CD4-positive, alpha-beta T cell (primary cell): ENCODE results near the gene ICAM2. TPM values are rescaled to one million over a fixed set of nuclear protein-coding genes. Genes with fewer than 3 reads are reported as not detected.

Experiments used
- ATAC-seq: fragments of 200-7000 bp; cut with Tn5 transposase; one replicate; pipeline ENCODE4 v1.10.0; 2022; ENCODE audit warnings: mild to moderate bottlenecking; ENCODE audit not compliant: poor library complexity
- CTCF ChIA-PET: fragments of 350-600 bp; sonication (Branson Sonifier 250); formaldehyde crosslinking; loops from one replicate; lab custom pipeline; 2021; ENCODE audit warnings: antibody characterized with exemption, inconsistent platforms; lab: Charles Lee
- POLR2A ChIA-PET: fragments of 350-600 bp; sonication (Branson Sonifier 250); formaldehyde crosslinking; loops from one replicate; lab custom pipeline; 2021; ENCODE audit warnings: antibody characterized with exemption, inconsistent platforms; lab: Charles Lee
- DNase-seq, 14 experiments: peaks; one replicate each; pipeline ENCODE4 v3.0.0-alpha.2; 2013 to 2020; ENCODE audit warnings: mixed read lengths in 2 of 14
- H3K27ac ChIP-seq, 2 donors: one replicate each; pipeline versions ENCODE4 v1.5.1 to v1.7.0; 2013; ENCODE audit warnings: low read length in 2 of 2, low read depth in 1 of 2, mild to moderate bottlenecking in 1 of 2
- H3K27me3 ChIP-seq, 2 experiments: 1 replicate in 1 of 2; 2 replicates in 1 of 2; pipeline versions ENCODE4 v1.6.1 to v1.7.0; 2013; ENCODE audit warnings: low read length in 2 of 2, control low read depth in 1 of 2, mild to moderate bottlenecking in 1 of 2, moderate library complexity in 1 of 2; ENCODE audit not compliant: insufficient read depth in 2 of 2, control insufficient read depth in 1 of 2
- H3K36me3 ChIP-seq: one replicate; pipeline ENCODE4 v1.6.1; 2013; ENCODE audit warnings: low read length, control low read depth; ENCODE audit not compliant: insufficient read depth
- H3K4me1 ChIP-seq: one replicate; pipeline ENCODE4 v1.6.1; 2013; ENCODE audit warnings: low read length, control low read depth; ENCODE audit not compliant: insufficient read depth
- H3K4me3 ChIP-seq: one replicate; pipeline ENCODE4 v1.5.1; 2013; ENCODE audit warnings: mild to moderate bottlenecking, low read length, moderate library complexity
- H3K9me3 ChIP-seq, 2 experiments: 1 replicate in 1 of 2; 2 replicates in 1 of 2; pipeline versions ENCODE4 v1.6.1 to v1.7.0; 2013; ENCODE audit warnings: low read length in 2 of 2, mild to moderate bottlenecking in 2 of 2, control low read depth in 1 of 2, moderate library complexity in 1 of 2; ENCODE audit not compliant: control insufficient read depth in 1 of 2, insufficient read depth in 1 of 2
- H3K27ac Mint-ChIP-seq: one replicate; pipeline ENCODE4 v1.8.0; 2020; ENCODE audit warnings: mixed read lengths
- H3K27me3 Mint-ChIP-seq: one replicate; pipeline ENCODE4 v1.8.0; 2021; ENCODE audit warnings: mixed read lengths
- H3K36me3 Mint-ChIP-seq: one replicate; pipeline ENCODE4 v1.8.0; 2021; ENCODE audit warnings: low read depth, mixed read lengths
- H3K4me1 Mint-ChIP-seq: one replicate; pipeline ENCODE4 v1.8.0; 2021; ENCODE audit warnings: low read depth, mixed read lengths
- H3K4me3 Mint-ChIP-seq: one replicate; pipeline ENCODE4 v1.8.0; 2020; ENCODE audit warnings: mild to moderate bottlenecking, mixed read lengths
- H3K9me3 Mint-ChIP-seq: one replicate; pipeline ENCODE4 v1.8.0; 2020; ENCODE audit warnings: mixed read lengths
- intact Hi-C, 2 experiments: fragments of 100-400 bp; cut with DNase I in 1 of 2; cut with micrococcal nuclease in 1 of 2; formaldehyde crosslinking; loops; one replicate each; pipeline versions ENCODE4 v1.15.1 to v1.9.0; 2023 to 2025; cut with DNase I, micrococcal nuclease
- total RNA-seq, 174 experiments: library from RNA in 2 of 174; stranded (reverse) in 2 of 174; gene quantifications; one replicate each; pipeline ENCODE4 v1.2.3 and lab custom pipeline; 2021 to 2026
- TF ChIP-seq, protein P1 (sequence below): fragments of 200-600 bp; IDR thresholded peaks from one replicate; pipeline ENCODE4 v1.8.0; 2022; ENCODE audit warnings: antibody characterized with exemption, mild to moderate bottlenecking

Gene ICAM2
- total RNA-seq, 2 experiments from 2014 or later: 50.6 to 54.7 TPM

DNA sequence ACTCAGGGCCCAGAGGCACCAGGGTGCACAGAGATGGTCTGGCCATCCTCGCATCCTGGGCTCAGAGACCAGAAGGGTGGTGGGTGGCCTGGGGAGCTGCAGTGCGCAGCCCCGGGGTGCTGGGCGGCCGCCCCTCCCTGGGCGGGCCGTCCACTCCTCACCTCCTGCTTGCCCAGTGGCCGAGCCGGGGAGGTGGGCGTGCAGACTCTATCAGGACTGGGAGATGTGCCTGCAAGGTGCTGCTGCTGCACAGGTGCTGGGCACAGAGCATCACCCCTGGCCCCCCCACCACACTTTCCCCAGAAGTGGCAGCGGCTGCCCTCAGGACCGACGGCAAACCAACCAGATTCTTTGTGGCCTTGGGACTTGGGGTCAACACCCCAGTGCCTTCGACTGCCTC lies 47.6 kb downstream of the ICAM2 start, which contains the start of gene SCN4A:
Gene SCN4A (minus strand): TSS at position 123 of the 400 bp plus-strand sequence. CDS start 77 bp downstream, at position 46.
- no peak within 1 kb of the TSS for H3K4me3 Mint-ChIP-seq
- no peaks in the 10 kb centered on the region for H3K9me3 Mint-ChIP-seq
- DNase-seq (no peak), ATAC-seq (no peak)
- H3K4me1 Mint-ChIP-seq: no peaks in the 10 kb centered on the region
- Histone ChIP-seq H3K36me3 (no peaks in the 10 kb centered on the region), H3K9me3 (no peaks in the 10 kb centered on the region), H3K27me3 (peaks cover 0 to 3% of the 10 kb centered on the region in 2 experiments), H3K27ac (no peak within 1 kb of the TSS), H3K4me1 (no peaks in the 10 kb centered on the region), H3K4me3 (no peak within 1 kb of the TSS)
- ChIA-PET POLR2A (no interaction called here), CTCF (no interaction called here)
- no peaks in the 10 kb centered on the region for H3K27me3 Mint-ChIP-seq
- no peaks in the 10 kb centered on the region for H3K36me3 Mint-ChIP-seq
- TF ChIP-seq, protein P1, sequence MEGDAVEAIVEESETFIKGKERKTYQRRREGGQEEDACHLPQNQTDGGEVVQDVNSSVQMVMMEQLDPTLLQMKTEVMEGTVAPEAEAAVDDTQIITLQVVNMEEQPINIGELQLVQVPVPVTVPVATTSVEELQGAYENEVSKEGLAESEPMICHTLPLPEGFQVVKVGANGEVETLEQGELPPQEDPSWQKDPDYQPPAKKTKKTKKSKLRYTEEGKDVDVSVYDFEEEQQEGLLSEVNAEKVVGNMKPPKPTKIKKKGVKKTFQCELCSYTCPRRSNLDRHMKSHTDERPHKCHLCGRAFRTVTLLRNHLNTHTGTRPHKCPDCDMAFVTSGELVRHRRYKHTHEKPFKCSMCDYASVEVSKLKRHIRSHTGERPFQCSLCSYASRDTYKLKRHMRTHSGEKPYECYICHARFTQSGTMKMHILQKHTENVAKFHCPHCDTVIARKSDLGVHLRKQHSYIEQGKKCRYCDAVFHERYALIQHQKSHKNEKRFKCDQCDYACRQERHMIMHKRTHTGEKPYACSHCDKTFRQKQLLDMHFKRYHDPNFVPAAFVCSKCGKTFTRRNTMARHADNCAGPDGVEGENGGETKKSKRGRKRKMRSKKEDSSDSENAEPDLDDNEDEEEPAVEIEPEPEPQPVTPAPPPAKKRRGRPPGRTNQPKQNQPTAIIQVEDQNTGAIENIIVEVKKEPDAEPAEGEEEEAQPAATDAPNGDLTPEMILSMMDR: no peak
- intact Hi-C loops: no loop called here
- H3K27ac Mint-ChIP-seq: no peak within 1 kb of the TSS

DNA sequence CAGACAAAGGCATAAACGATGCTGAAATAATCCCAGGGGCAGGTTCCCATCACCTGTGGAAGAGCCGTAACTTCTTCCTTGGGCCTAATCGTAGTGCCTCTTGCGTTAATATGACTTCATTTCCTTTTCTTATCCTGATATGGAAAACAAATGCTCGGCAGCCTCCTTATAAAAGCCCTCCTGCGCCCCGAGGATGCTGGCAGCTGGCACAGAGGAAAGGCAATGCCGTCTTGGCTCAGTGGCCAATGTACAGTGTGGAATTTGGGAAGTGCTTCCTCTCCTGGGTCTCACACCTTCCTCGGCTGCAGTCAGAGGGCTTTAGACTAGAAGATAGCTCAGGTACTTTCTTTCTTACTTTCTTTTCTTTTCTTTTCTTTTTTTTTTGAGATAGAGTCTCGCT lies 51.2 kb downstream of the ICAM2 start:
- DNase-seq (no peak), ATAC-seq (no peak)
- intact Hi-C loops: no loop called here
- H3K4me3 Mint-ChIP-seq: no peak overlapping the region
- no peak overlapping the region for H3K27ac Mint-ChIP-seq
- Histone ChIP-seq H3K4me1 (peaks cover 9% of the 10 kb centered on the region), H3K4me3 (no peak overlapping the region), H3K27me3 (no peaks in the 10 kb centered on the region), H3K9me3 (no peaks in the 10 kb centered on the region), H3K36me3 (no peaks in the 10 kb centered on the region), H3K27ac (no peak overlapping the region)
- CTCF ChIA-PET: no interaction called here
- peaks cover 10% of the 10 kb centered on the region for H3K4me1 Mint-ChIP-seq
- no peaks in the 10 kb centered on the region for H3K36me3 Mint-ChIP-seq
- no peaks in the 10 kb centered on the region for H3K9me3 Mint-ChIP-seq
- TF ChIP-seq, protein P1: no peak
- H3K27me3 Mint-ChIP-seq: no peaks in the 10 kb centered on the region
- POLR2A ChIA-PET: no interaction called here

DNA sequence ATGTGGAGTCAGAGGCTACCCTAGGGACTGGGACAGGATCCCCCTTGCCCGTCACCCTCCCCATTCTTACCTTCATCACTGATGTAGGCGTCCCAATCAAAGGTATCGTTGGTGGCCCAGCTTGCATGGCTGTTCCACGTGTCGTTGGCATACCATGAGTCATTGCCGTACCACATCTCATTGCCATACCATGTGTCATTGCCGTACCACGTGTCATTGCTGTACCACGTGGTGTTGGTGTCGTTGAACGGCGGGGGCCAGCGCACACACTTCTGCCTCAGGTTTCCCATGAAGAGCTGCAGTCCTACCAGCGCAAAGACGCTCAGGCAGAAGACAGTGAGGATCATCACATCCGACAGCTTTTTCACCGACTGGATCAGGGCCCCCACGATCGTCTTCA lies 52.5 kb downstream of the ICAM2 start:
- H3K36me3 Mint-ChIP-seq: no peaks in the 10 kb centered on the region

More for the DNA sequence above, 52.5 kb downstream of the ICAM2 start:
- DNase-seq (no peak), ATAC-seq (no peak)
- H3K27ac Mint-ChIP-seq: no peak overlapping the region
- Histone ChIP-seq H3K9me3 (no peaks in the 10 kb centered on the region), H3K36me3 (no peaks in the 10 kb centered on the region), H3K27me3 (no peaks in the 10 kb centered on the region), H3K4me3 (no peak overlapping the region), H3K27ac (no peak overlapping the region), H3K4me1 (peaks cover 9% of the 10 kb centered on the region)
- peaks cover 10% of the 10 kb centered on the region for H3K4me1 Mint-ChIP-seq
- H3K27me3 Mint-ChIP-seq: no peaks in the 10 kb centered on the region
- intact Hi-C loops: no loop called here
- no peaks in the 10 kb centered on the region for H3K9me3 Mint-ChIP-seq
- CTCF ChIA-PET: interaction anchor here (0.6 kb wide), 1 partner anchor 32 kb away, joined by 3 read pairs; no protein-coding TSS in a partner anchor
- POLR2A ChIA-PET: no interaction called here
- TF ChIP-seq, protein P1: no peak
- H3K4me3 Mint-ChIP-seq: no peak overlapping the region
